Activated B cell treated with CpG ODN at 0.5 μM for 24 hours (primary cell): ENCODE measurements around the gene CCDC83. TPM values are rescaled to one million over a fixed set of nuclear protein-coding genes. Genes with fewer than 3 reads are reported as not detected.

Source experiments
- ATAC-seq: fragments of 200-7000 bp; cut with Tn5 transposase; one replicate; pipeline ENCODE4 v1.10.0; 2021; ENCODE audit warnings: low read depth, mild to moderate bottlenecking, moderate library complexity
- CTCF ChIA-PET: fragments of 350-600 bp; sonication (Branson Sonifier 250); formaldehyde crosslinking; loops from one replicate; lab custom pipeline; 2021; ENCODE audit warnings: antibody characterized with exemption; lab: Charles Lee
- POLR2A ChIA-PET: fragments of 350-600 bp; sonication (Branson Sonifier 250); formaldehyde crosslinking; loops from one replicate; lab custom pipeline; 2021; ENCODE audit warnings: antibody characterized with exemption; lab: Charles Lee
- DNase-seq: peaks from one replicate; pipeline ENCODE4 v3.0.0; 2022
- H3K27ac Mint-ChIP-seq: one replicate; pipeline ENCODE4 v1.8.0; 2020; ENCODE audit warnings: mixed read lengths
- H3K27me3 Mint-ChIP-seq: one replicate; pipeline ENCODE4 v1.8.0; 2021; ENCODE audit warnings: mixed read lengths
- H3K36me3 Mint-ChIP-seq: one replicate; pipeline ENCODE4 v1.8.0; 2021; ENCODE audit warnings: low read depth, mixed read lengths
- H3K4me1 Mint-ChIP-seq: one replicate; pipeline ENCODE4 v1.8.0; 2021; ENCODE audit warnings: mixed read lengths
- H3K4me3 Mint-ChIP-seq: one replicate; pipeline ENCODE4 v1.8.0; 2020; ENCODE audit warnings: mild to moderate bottlenecking, mixed read lengths
- H3K9me3 Mint-ChIP-seq: one replicate; pipeline ENCODE4 v1.8.0; 2020; ENCODE audit warnings: mixed read lengths
- CTCF ChIP-seq: fragments of 200-600 bp; IDR thresholded peaks from one replicate; pipeline ENCODE4 v1.8.0; 2022; ENCODE audit warnings: antibody characterized with exemption, mild to moderate bottlenecking
- intact Hi-C: fragments of 100-400 bp; cut with micrococcal nuclease; formaldehyde crosslinking; loops from one replicate; pipeline ENCODE4 v1.15.1; 2024
- total RNA-seq: library from RNA; stranded (reverse); gene quantifications from 2 replicates; pipeline ENCODE4 v1.2.3, GENCODE V29; 2022

CCDC83 gene
- total RNA-seq, 1 donor from 2014 or later = not detected

- intact Hi-C loops = no loop called here
- H3K27me3 Mint-ChIP-seq = peaks cover 12% of the 10 kb centered on the region
- no peaks in the 10 kb centered on the region for H3K9me3 Mint-ChIP-seq
- DNase-seq (no peak), ATAC-seq (no peak)
- no peak overlapping the region for H3K27ac Mint-ChIP-seq
- TF ChIP-seq CTCF = no peak
- ChIA-PET POLR2A (no interaction called here), CTCF (no interaction called here)
- no peaks in the 10 kb centered on the region for H3K36me3 Mint-ChIP-seq
- peak overlapping the region; percentile 78 for H3K4me3 Mint-ChIP-seq
- peaks cover 21% of the 10 kb centered on the region for H3K4me1 Mint-ChIP-seq
Measured at GRCh38 chr11:85809863-85810262, 45.3 kb upstream of the CCDC83 start.

- ATAC-seq = no peak
- Mint-ChIP-seq H3K27me3 (peaks cover 12% of the 10 kb centered on the region), H3K4me3 (peak overlapping the region; percentile 78), H3K27ac (no peak overlapping the region), H3K36me3 (no peaks in the 10 kb centered on the region), H3K4me1 (peaks cover 21% of the 10 kb centered on the region), H3K9me3 (no peaks in the 10 kb centered on the region)
- intact Hi-C loops = no loop called here
- DNase-seq = no peak
- POLR2A ChIA-PET = no interaction called here
- no peak for TF ChIP-seq CTCF
- CTCF ChIA-PET = no interaction called here
Measured at GRCh38 chr11:85810521-85810870, 44.7 kb upstream of the CCDC83 start.

- Mint-ChIP-seq H3K9me3 (no peaks in the 10 kb centered on the region), H3K4me1 (peaks cover 21% of the 10 kb centered on the region)
Measured at GRCh38 chr11:85810871-85811611, 44.1 kb upstream of the CCDC83 start, which contains the start of gene SYTL2. Gene SYTL2, minus strand, starts transcription at chr11:85811141. Its CDS starts 53,416 bp downstream, at chr11:85757725.

GRCh38 chr11:85811624-85812023, 43.6 kb upstream of the CCDC83 start:
- H3K4me3 Mint-ChIP-seq = peak overlapping the region; percentile 80
- H3K4me1 Mint-ChIP-seq = peaks cover 21% of the 10 kb centered on the region
- TF ChIP-seq CTCF = no peak
- no peaks in the 10 kb centered on the region for H3K9me3 Mint-ChIP-seq
- POLR2A ChIA-PET = no interaction called here
- ATAC-seq = no peak
- intact Hi-C loops = no loop called here
- no peaks in the 10 kb centered on the region for H3K36me3 Mint-ChIP-seq
- no peak overlapping the region for H3K27ac Mint-ChIP-seq
- CTCF ChIA-PET = no interaction called here
- no peak for DNase-seq
- peaks cover 12% of the 10 kb centered on the region for H3K27me3 Mint-ChIP-seq

More at GRCh38 chr11:85810871-85811611, 44.1 kb upstream of the CCDC83 start, which contains the start of gene SYTL2:
- ATAC-seq = peak; percentile 97
- ChIA-PET CTCF (no interaction called here), POLR2A (no interaction called here)
- Mint-ChIP-seq H3K4me3 (peak within 1 kb of the TSS; percentile 80), H3K36me3 (no peaks in the 10 kb centered on the region), H3K27ac (no peak within 1 kb of the TSS), H3K27me3 (peaks cover 12% of the 10 kb centered on the region)
- intact Hi-C loops = no loop called here
- no peak for TF ChIP-seq CTCF
- DNase-seq = peak; percentile 58

GRCh38 chr11:85813721-85814120, 41.5 kb upstream of the CCDC83 start:
- ChIA-PET CTCF (no interaction called here), POLR2A (no interaction called here)
- H3K4me1 Mint-ChIP-seq = peaks cover 21% of the 10 kb centered on the region
- no peak for TF ChIP-seq CTCF
- intact Hi-C loops = no loop called here
- H3K9me3 Mint-ChIP-seq = no peaks in the 10 kb centered on the region
- DNase-seq (no peak), ATAC-seq (no peak)
- H3K27ac Mint-ChIP-seq = no peak overlapping the region
- no peaks in the 10 kb centered on the region for H3K36me3 Mint-ChIP-seq
- H3K27me3 Mint-ChIP-seq = peaks cover 12% of the 10 kb centered on the region
- H3K4me3 Mint-ChIP-seq = no peak overlapping the region
